HG03039 (cell line): ENCODE results near the gene TRIP11.

Source experiments
- ATAC-seq: cut with Tn5 transposase; IDR thresholded peaks from one replicate; pipeline ENCODE4 v1.9.1; 2021; ENCODE audit warnings: mild to moderate bottlenecking, moderate library complexity; ENCODE audit not compliant: unreplicated experiment

The TRIP11 gene

GRCh38 chr14:91926131-91926890 lies 113.5 kb downstream of the TRIP11 start:
- no peak for ATAC-seq

GRCh38 chr14:91925727-91926121 lies 114.1 kb downstream of the TRIP11 start:
- ATAC-seq: no peak

GRCh38 chr14:91925001-91925726 lies 114.7 kb downstream of the TRIP11 start:
- ATAC-seq: no peak

- no peak for ATAC-seq
Measured at GRCh38 chr14:91920526-91920925, 119.3 kb downstream of the TRIP11 start.

GRCh38 chr14:91919814-91920213 lies 120.0 kb downstream of the TRIP11 start:
- ATAC-seq: no peak

- ATAC-seq: no peak
Measured at GRCh38 chr14:91918186-91918883, 121.5 kb downstream of the TRIP11 start.
